Measurements from ENCODE around the gene NEK8.

The NEK8 gene

DNA sequence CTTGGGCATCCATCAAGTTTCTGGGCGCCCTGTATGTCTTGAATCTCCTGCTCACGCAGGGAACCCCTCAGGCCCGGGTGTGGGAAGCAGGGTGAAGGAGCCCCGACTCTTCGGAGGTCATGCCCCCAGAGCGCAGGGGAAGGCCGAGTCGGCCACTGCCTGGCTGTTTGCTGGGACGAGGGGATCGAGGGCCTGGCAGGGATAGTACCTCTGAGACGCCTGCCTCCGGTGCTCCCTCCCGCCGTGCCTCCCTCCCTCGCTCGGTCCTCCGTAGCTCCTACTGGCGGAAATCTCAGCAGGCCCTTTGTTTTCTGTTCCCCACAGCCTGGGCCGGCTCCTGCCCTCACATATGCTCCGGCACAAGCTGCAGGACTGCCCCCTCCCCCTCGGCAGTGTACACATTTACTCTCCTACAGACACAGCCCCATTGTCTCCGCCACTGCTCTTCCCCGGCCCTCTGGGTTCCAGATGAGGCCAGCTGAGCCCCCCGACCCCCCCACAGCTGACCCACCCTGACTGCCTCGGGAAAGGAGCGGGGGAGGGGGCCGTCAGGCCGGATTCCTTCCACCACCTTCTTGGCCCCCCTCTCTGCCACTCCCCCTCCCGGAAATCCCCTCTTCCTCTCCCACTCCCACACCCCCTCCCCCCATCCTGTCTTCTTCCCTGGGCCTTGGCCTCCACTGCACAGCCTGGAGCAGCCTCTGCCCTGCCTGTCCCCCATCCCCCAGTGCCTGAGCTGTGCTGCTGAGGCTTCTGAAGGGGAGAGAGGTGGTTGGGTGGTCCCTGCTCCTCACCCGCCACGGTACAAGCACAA, 16.6 kb downstream of the NEK8 start:
- DNase-seq (ENCODE audit: low read depth) = no peak

DNA sequence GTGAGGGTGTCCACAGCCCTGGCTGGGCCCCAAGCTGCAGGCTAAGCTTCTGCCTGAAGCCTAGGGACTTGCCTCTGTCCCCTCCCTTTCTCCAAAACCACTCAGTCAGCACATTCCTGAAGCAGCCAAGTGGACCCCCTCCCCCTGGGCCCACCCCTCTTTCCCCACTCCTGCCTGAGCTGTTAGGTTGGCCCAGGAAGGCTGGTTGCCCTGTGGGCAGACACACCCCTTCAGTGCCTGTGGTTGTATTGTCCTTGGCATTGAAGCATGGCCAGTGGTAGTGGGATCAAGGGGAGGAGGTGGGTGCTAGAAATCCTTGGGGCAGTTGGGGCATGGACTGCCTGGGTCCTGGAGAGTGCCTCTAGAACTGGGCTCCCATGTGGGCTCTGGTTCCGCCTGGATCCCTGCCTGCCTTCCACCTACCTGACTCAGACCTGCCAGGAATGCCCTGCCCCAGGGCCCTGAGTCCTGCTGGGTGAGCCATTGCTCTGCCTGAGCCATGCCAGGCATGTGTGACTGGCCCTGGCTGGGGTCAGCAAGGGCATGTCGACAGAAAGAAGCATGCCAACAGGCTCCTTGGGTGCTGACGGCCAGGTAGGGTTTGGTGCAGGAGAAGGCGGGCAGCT, 17.3 kb downstream of the NEK8 start:
- no peak for DNase-seq (ENCODE audit: low read depth)

DNA sequence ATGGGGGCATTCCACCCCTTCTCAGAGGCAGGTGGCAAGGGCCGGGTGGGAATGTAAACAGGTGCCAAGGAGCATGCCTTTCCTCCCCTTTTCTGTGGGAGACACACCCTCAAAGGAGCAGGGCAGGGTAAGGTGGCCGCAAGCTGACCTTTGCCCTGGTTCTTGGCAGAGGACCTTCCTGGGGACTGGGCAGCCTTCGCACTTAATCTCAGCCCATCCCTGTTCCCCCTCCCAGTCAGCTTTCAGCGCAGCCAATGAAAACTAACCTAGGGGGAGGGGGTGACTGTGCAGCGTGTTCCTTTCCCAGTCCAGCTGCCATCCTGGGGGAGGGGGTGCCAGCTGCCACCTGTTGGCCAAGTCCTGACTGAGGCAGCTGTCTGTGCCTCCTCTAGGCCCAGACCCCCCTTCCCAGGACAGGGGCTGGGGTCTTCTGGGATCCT, 18.0 kb downstream of the NEK8 start:
- no peak for DNase-seq (ENCODE audit: low read depth)

DNA sequence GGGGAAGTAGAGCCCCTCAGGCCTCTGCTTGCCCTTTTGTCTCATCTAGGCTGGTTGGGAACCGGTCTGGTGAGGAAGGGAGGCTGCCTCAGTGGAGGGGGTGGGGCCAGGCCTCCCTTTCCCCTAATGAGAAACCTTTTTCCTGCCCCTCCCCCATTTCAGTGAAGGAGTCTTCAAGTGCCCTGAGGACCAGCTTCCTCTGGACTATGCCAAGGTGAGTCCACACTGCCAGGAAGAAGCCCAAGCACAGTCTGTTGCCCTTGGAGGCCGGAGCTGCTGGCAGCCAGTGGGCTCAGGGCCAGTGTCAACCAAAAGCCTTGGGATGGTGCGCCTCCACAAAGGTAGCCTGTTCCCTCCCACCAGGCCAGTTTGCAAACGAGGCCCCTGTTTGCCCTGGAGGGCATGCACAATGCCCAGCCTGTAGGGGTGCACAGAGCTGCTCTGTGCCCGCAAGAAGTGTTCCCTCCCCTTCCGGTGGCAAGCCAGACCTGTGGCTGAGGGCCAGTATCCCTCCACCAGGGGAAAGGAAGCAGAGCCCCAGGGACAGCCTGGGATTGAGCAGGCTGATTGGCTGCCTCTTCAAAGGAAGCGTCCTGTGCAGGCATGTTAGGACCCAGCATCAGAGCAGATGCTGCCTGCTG, 18.6 kb downstream of the NEK8 start:
- no peak for DNase-seq (ENCODE audit: low read depth)

DNA sequence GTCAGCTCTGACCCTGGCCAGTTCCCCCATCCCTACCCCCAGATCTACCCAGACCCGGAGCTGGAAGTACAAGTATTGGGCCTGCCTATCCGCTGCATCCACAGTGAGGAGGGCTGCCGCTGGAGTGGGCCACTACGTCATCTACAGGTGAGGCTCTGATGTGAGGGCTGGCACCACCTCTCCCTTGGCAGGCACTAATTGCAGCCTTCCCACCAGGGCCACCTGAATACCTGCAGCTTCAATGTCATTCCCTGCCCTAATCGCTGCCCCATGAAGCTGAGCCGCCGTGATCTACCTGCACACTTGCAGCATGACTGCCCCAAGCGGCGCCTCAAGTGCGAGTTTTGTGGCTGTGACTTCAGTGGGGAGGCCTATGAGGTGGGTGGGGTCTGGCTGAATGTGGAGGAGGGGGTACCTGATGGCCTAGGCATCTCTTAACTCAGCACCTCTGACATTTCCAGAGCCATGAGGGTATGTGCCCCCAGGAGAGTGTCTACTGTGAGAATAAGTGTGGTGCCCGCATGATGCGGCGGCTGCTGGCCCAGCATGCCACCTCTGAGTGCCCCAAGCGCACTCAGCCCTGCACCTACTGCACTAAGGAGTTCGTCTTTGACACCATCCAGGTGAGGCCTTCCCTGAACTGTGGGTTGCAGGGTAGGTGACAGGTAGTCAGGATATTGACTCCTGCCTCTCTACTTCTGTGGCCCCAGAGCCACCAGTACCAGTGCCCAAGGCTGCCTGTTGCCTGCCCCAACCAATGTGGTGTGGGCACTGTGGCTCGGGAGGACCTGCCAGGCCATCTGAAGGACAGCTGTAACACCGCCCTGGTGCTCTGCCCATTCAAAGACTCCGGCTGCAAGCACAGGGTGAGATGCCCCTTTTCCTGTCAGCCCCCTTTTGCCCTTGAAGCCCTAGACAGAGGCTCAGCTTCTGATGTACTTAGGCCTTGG, 19.5 kb downstream of the NEK8 start:
- no peak for DNase-seq (ENCODE audit: low read depth)

DNA sequence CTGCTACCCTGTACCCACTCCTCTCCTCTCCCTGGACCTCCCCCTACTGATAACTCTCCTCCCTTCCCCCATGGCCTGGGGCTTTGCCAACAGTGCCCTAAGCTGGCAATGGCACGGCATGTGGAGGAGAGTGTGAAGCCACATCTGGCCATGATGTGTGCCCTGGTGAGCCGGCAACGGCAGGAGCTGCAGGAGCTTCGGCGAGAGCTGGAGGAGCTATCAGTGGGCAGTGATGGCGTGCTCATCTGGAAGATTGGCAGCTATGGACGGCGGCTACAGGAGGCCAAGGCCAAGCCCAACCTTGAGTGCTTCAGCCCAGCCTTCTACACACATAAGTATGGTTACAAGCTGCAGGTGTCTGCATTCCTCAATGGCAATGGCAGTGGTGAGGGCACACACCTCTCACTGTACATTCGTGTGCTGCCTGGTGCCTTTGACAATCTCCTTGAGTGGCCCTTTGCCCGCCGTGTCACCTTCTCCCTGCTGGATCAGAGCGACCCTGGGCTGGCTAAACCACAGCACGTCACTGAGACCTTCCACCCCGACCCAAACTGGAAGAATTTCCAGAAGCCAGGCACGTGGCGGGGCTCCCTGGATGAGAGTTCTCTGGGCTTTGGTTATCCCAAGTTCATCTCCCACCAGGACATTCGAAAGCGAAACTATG, 20.4 kb downstream of the NEK8 start:
- DNase-seq (ENCODE audit: low read depth) = no peak

DNA sequence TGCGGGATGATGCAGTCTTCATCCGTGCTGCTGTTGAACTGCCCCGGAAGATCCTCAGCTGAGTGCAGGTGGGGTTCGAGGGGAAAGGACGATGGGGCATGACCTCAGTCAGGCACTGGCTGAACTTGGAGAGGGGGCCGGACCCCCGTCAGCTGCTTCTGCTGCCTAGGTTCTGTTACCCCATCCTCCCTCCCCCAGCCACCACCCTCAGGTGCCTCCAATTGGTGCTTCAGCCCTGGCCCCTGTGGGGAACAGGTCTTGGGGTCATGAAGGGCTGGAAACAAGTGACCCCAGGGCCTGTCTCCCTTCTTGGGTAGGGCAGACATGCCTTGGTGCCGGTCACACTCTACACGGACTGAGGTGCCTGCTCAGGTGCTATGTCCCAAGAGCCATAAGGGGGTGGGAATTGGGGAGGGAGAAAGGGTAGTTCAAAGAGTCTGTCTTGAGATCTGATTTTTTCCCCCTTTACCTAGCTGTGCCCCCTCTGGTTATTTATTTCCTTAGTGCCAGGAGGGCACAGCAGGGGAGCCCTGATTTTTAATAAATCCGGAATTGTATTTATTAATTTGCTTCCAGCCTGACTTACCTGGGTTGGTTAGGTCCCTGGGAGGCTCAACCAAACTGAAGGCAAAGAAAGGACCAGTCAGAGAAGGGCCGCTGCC, 21.1 kb downstream of the NEK8 start:
- DNase-seq (ENCODE audit: low read depth) = no peak

DNA sequence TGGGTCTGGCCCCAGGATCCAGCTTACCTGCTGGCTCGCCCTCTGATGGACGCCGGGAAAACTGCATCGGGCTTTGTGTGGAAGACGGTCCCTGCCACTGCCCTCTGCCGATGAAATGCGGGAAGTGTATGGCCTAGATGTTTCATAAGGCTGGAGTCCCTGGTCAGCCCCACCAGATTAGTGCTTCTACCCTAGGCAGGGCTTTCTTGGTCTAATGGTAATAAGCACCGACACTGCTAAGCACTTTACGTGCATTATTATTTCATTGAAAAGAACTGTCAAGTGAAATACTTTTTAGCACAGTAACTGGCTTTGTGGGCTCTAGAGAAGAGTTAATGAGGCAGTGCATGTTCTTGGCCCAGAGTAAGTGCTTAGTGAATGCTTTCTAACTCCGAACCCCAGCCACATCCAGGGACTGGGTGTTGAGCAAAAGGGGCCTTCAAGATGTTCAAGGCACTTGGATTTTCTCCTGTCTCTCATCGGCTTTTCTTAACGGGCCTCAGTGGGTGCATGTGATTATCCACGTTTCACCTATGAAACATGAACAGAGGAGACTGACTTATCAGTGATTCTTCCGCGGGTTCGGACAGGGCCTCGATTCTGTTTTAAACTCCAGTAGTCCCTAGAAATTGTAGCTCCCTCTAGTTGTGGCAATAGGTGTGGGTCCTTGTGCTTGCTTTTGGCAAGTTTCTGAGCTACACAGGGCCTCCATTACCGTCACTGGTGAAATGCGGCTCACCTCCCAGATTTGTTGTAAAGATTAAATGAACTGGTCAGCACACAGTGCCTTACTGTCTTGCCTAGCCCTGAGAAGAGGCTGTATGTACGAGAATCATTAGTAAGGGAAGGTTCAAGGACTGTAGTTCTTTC, 21.8 kb downstream of the NEK8 start:
- no peak for DNase-seq (ENCODE audit: low read depth)

DNA sequence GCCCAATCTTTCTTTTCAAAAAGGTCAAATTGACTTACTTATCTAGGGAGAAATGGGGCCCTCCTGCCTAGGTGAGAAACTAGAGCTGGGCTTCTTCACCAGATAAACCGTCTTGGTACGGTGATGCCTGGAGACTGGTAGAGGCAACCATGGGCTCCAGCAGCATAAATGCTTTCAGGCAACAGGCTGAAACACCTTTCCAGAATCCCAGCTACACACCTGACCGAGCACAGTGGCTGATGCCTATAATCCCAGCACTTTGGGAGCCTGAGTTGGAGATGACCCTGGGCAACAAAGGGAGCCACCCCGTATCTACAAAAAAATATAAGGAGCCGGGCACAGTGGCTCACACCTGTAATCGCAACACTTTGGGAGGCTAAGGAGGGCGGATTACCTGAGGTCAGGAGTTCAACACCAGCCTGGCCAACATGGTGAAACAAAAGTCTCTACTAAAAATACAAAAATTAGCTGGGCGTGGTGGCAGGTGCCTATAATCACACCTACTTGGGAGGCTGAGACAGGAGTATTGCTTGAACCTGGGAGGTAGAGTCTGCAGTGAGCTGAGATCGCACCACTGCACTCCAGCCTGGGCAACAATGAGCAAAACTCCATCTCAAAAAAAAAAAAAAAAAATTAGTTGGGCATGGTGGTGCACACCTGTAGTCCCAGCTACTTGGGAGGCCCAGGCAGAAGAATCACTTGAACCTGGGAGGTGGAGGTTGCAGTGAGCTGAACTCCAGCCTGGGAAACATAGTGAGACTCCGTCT, 23.2 kb downstream of the NEK8 start:
- DNase-seq (ENCODE audit: low read depth) = no peak

DNA sequence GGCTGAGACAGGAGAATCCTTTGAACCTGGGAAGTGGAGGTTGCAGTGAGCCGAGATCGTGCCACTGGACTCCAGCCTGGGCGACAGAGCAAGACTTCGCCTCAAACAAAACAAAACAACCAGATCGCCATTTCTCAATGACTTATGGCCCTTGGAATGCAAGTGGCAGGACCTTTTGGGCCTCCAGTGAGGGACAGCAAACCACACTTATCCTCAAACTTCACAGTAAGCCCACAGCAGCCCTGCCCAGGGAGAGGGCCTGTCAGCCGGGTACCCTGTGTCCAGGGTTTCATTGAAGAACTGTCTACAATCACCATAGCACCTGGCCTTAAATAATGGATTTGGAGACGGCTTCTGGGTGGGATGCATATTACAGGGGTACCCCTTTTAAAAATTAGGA, 26.9 kb downstream of the NEK8 start:
- no peak for DNase-seq (ENCODE audit: low read depth)

DNA sequence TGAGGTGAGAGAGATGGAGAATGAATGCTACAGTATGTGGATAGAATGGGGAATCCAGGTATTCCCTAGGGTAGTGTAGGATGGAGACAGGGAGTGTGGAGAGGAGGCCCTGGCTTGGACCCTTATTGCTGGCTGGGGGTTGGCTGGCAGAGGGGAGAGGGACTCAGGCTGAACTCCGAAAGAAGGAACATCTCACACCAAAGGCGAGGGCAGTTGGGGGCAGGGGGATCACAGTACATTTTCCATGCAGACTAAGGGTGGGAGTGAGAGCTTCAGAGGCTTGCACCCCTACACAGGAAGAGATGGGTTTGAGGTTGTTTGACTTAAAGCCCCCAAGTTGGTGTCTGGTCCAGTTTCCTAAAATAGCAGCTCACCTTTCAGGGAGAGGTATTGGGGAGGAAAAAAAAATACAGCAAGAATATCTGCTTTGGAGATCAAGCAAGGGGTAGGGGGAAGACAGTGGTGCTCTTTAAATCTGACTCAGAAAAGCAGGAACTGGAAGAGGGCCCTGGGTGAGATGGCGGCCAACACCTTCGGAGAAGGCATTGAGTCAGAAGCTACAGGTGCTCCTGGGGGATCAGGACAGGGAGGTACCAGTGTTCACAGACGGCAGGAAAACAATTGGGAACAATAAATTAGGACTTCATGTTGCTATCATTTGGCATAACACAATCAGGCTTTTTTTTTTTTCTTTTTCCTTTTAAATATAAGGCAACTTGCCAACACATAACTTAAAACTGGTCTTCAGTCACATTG, 27.6 kb downstream of the NEK8 start:
- no peak for DNase-seq (ENCODE audit: low read depth)

DNA sequence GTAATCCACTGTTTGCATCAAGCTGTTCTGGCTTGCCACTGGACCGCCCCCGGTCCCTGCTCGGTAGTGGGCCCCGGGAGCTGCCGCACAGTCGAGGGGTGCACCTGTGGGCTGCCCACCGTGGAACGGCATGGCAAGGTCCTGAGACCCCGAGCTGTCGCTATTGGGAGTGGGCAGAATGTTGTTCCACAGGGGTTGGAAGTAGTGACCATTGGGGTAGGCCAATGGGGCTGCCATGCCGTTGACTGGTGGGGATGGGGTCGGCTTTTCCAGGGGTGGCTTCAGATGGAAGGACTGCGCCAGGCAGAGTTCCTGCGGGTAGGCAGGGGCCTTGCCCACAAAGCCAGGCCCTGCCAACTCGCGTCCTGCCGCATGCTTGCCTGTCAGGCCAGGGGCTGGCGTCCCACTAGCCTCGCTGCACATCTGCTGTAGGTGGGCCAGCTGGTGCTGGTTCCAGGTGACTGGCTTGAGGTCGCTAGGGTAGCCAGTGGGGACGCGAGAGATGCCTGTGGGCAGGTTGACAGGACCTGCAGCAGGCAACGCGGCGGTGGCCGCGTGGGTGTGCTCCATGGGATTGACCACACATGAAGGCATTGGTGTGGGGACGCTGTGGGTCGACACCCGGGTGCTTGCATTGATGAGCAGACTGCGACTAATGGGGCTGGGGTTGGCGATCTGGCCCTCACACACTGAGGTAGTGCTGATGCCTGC, 30.0 kb downstream of the NEK8 start:
- no peak for DNase-seq (ENCODE audit: low read depth)

DNA sequence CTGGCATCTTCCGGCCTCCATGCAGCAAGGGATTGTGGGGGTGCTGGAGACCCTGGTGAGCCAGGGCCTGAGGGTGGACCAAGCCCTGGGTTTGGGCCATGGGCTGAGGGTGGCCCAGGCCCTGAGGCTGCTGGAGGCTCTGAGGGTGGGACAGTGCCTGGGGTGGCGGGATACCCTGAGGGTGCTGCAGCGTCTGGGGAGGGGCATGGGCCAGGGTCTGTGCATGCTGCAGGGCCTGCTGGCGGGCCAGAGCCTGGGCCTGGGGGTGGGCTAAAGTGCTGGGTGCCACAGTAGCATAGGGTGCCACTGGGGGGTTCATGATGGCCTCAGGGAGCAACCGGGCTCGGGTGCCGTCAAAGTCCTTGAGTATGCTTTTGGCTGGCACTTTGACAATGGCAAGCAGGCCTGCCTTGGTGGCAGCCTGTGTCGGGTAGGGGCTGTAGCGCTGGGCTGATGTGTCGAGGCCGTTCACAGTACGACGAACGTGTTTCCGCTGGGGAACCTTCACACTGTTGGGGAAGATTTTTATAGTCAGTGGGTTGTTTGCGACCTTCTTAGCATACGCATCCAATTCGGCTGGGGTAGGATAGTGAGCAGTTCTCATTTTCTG, 30.8 kb downstream of the NEK8 start:
- DNase-seq (ENCODE audit: low read depth) = no peak

DNA sequence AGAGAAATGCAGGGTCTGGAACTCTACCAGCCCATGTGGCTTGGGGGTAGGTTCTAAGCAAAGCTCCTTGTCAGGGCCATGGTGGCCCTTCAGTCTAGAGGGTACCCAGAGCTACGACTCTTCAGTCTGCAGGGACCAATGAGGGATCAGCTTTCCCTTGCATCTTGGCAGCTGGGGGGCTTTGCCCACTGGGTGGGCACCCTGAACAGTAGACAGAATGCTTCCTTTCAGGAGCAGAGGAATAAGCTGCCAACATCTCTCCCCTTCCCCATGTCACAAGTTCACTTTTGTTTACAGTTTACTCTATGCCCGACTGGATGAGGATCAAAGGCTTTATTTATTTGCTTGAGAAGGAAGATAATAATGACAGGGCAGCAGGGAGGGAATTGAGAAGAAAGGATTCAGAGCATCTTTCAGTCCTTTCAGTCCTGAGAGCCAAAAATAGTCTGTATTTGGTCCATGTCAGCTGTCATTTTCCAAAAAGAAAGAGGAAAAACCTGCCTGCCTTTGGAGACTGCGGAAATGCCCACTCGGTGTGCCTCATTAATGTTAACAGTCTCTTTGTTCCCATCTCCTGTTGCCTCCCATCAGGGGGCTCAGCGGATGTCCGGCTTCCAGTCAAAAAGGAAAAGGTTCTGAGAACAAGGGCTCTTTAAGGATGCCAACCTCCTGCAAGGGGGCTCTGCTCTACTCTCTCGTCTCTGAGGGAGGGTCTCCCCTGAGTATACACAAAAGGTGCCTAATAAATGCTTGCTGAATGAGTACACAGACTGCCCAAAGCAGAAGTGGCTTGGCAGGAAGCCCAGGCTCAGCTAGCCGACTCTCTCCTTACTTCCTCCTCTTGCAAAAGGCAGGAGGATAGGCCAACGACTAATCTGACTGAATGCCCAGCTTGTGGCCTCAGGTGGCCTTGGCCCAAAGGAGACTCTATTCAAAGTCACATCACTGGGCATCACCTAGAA, 32.3 kb downstream of the NEK8 start:
- DNase-seq (ENCODE audit: low read depth) = no peak

DNA sequence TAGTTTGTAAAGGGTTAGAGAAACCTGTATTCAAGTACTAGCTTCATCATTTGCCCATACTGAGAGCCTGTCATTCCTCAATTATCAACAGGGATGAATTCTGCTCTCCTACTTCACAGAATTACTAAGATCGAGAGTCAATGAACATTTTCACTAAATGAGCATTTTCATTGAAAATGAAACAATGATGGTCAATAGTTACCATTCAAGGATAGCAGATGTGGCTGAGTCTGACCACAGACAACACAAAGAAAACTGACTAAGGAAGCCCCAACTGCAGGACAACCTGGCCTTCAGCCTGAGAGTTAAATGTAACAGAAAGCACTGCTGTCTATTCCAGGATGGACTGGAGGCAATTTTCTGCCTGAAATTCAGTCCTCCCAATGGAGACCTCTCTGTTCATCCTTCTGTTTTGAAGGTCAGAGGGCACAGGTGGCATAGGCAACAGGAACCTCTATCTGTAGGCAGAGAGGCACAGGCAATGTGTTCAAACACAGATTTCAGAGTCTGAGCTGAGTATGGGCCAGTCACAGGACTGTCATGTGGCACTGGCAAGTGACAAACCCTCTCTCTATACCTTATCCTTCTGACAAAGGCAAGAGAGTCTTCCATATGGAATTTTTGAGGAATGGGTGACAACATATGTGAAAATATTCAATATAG, 34.7 kb downstream of the NEK8 start:
- DNase-seq (ENCODE audit: low read depth) = no peak

DNA sequence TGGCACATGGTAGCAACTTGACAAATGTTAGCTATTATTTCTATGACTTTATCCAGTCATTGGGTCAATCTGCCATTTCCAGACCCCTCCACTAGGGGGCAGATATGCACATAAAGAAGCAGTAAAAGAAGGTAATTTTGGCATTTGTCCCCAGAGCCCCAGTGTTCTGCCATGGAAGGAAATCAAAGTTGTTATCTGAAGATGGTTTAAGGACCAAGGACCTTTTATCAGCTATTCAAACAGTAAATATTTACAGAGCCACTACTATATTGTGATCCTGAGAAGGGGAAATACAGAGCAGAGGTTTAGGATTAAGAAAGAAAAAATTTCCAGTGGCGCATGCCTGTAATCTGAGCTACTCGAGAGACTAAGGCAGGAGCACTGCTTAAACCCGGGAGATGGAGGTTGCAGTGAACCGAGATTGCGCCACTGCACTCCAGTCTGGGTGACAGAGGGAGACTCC, 35.2 kb downstream of the NEK8 start:
- DNase-seq (ENCODE audit: low read depth) = no peak

Measured in GM04503 (cell line).